ENCODE measurements around the gene HYLS1.

HYLS1 gene

DNA sequence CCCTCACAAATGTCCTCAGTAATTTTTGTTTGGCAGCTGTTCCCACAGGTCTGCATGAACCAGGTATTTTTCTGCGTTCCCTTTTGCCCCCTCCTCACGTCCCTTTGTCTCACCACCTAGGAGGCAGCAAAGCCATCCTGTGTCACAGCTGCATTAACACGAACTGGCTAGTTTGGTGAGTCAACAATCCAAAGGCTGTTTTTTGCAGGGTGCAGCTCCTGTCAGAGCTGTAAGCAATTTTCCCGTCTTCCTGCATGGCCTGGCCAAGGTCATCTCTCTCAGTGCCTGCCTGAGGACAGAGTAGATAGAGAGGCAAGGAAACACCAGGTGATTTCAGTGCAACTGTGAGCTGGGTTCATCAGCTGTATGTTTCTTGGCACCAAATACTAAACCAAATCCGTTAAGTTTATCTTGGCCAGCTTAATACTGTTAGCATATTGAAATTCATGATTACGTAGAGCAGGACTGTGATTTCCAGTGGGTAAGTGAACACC is 37.8 kb downstream of the HYLS1 start:
- TF ChIP-seq POLR2AphosphoS5 (IDR thresholded peaks at IDR 0.05; ENCODE audit: low read depth, low read length) (no peak), POLR2A (IDR thresholded peaks at IDR 0.05; ENCODE audit: low read depth, low read length) (no peak), TAF1 (IDR thresholded peaks at IDR 0.05; ENCODE audit: borderline replicate concordance, low read depth, low read length) (no peak)
- FAIRE-seq (no peak), DNase-seq (ENCODE audit: insufficient read length) (no peak)

DNA sequence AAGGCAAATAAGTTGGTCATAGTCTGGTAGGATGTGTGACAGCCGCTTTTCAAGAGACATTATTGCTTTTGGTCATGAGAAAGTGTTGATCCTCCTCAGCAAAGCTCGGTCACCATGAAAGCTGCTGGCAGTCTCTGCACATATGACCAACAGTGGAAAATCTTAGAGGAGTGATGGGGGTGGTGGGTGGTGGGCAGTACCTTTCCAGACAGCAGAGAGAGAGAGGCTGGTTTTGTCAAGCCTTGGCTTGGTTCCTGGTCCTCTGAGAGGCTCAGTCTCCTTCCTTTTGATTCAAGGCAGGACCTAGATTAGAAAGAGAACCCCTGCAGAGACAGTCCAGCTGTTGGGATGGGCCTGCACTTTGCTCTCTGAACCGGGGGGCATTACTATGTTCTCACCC is 38.3 kb downstream of the HYLS1 start:
- no peak for DNase-seq (ENCODE audit: insufficient read length)
- FAIRE-seq = no peak
- no peak for TF ChIP-seq POLR2AphosphoS5 (IDR thresholded peaks at IDR 0.05; ENCODE audit: low read depth, low read length)
- no peak for TF ChIP-seq TAF1 (IDR thresholded peaks at IDR 0.05; ENCODE audit: borderline replicate concordance, low read depth, low read length)
- no peak for TF ChIP-seq POLR2A (IDR thresholded peaks at IDR 0.05; ENCODE audit: low read depth, low read length)

DNA sequence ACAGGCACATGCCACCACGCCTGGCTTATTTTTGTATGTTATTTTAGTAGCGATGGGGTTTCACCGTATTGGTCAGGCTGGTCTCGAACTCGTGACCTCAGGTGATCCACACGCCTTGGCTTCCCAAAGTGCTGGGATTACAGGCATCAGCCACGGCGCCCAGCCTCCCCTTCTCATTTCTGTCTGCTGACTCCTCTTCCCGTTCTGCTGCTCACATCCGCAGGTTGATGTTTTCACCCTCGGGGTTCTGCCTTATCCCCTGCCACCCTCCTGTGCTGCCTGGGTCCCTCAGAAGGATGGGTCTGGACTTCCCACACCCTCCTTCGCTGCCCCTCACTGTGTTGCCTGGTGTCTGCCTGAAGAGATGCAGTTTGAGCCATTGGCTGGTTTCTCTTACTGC is 39.2 kb downstream of the HYLS1 start:
- TF ChIP-seq POLR2AphosphoS5 (IDR thresholded peaks at IDR 0.05; ENCODE audit: low read depth, low read length) (no peak), POLR2A (IDR thresholded peaks at IDR 0.05; ENCODE audit: low read depth, low read length) (no peak), TAF1 (IDR thresholded peaks at IDR 0.05; ENCODE audit: borderline replicate concordance, low read depth, low read length) (no peak)
- DNase-seq (ENCODE audit: insufficient read length) (no peak), FAIRE-seq (no peak)

DNA sequence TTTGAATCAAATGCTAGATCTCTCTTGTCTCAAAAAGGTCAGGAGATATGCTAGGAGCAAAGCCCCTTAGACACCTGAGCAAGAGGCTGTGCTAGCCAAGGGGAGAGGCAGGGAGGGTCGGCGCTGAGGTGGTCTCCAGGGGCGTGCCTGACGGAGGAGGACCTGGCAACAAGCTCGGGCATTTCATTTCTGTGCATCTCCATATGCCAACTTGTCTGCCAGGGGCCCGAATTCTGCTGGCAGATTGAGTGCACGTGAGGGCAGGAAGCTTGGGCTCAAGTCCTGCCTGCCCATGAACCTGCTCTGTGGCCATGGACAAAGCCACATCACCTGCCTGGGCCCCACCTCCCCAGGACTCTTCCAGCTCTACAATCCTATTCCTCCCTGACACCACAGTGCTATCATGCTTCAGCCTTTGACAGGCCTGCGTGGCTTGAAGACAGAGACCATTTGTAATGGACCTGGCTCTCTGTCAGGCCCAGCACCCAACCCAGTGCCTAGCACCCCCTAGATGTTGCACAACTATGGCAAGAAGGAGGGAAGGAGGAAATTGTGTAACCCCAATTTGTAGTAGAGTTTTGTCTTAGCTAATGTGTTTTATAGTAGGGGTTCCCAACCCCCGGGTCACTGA is 42.1 kb downstream of the HYLS1 start:
- no peak for FAIRE-seq
- TF ChIP-seq POLR2A (IDR thresholded peaks at IDR 0.05; ENCODE audit: low read depth, low read length) = no peak
- TF ChIP-seq POLR2AphosphoS5 (IDR thresholded peaks at IDR 0.05; ENCODE audit: low read depth, low read length) = no peak
- no peak for TF ChIP-seq TAF1 (IDR thresholded peaks at IDR 0.05; ENCODE audit: borderline replicate concordance, low read depth, low read length)
- DNase-seq (ENCODE audit: insufficient read length) = no peak

DNA sequence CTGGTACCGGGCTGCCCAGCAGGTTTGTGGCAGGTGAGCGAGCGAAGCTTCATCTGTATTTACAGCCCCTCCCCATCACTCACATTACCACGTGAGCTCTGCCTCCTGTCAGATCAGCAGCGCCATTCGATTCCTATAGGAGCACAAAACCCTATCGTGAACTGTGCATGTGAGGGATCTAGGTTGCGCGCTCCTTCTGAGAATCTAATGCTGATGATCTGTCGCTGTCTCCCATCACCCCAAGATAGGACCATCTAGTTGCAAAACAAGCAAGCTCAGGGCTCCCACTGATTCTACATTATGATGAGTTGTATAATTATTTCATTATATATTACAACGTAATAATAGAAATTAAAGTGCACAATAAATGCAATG is 42.6 kb downstream of the HYLS1 start:
- DNase-seq (ENCODE audit: insufficient read length) (no peak), FAIRE-seq (no peak)
- TF ChIP-seq POLR2A (IDR thresholded peaks at IDR 0.05; ENCODE audit: low read depth, low read length) (no peak), TAF1 (IDR thresholded peaks at IDR 0.05; ENCODE audit: borderline replicate concordance, low read depth, low read length) (no peak), POLR2AphosphoS5 (IDR thresholded peaks at IDR 0.05; ENCODE audit: low read depth, low read length) (no peak)

DNA sequence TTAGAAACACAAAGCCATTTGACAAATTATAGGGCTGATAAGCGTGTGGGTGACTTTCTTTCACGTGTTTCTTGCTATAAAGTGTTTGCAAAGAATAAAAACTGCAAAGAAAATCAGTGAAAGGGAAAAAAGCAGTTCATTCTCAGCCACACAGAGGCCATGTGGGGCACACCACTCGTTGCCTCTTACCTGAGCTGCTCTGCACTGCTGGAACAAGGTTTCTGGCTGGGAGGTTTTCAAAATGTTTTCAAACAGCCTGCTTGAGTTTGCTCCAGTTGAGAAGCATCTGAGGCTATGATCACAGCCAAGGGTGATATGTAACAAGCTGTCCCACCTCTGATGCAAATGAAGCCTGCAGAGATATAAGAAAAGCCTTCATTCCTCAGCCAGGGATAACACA is 43.6 kb downstream of the HYLS1 start:
- DNase-seq (ENCODE audit: insufficient read length) (no peak), FAIRE-seq (no peak)
- TF ChIP-seq POLR2AphosphoS5 (IDR thresholded peaks at IDR 0.05; ENCODE audit: low read depth, low read length) = no peak

DNA sequence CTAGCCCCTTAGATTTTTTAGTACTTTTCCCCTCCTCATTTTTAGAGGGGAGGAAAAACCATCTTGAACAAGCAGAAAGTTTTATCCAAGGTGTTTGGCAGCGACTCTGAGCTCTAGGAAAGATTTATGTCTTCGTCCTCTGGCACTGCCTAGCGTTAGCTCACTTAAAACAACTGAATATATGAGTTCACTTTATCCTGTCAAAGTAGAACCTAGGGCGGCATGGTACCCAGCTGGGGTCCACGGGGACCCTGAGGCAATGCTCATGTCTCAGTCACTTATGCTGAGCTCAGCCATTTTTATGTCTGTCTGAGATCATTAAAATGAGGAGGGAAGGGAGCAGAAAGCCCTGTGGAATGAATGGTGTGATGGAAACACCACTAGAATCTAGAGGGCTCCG is 44.2 kb downstream of the HYLS1 start:
- TF ChIP-seq POLR2AphosphoS5 (IDR thresholded peaks at IDR 0.05; ENCODE audit: low read depth, low read length) (no peak), TAF1 (IDR thresholded peaks at IDR 0.05; ENCODE audit: borderline replicate concordance, low read depth, low read length) (no peak), POLR2A (IDR thresholded peaks at IDR 0.05; ENCODE audit: low read depth, low read length) (no peak)
- no peak for FAIRE-seq

DNA sequence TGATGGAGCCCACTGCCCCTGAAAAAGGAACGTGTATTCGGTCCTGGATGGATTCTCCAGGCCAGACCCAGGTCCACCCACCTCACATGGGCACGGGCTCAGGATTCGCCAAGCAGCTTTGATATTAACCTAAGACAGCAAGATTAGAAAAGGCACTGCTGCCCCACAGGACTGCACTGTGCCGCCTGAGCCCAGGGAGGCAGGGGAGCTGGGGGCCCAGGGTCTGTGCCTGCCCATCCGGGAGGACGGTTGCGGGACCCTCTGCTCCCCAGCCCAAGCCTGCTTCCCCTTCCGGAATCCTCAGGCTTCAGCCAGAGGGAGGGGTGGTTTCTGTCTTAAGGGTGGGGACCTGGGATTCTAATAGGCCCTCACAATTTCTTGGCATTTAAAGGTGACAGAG is 44.8 kb downstream of the HYLS1 start:
- DNase-seq (ENCODE audit: insufficient read length) = no peak
- TF ChIP-seq POLR2A (IDR thresholded peaks at IDR 0.05; ENCODE audit: low read depth, low read length) (no peak), POLR2AphosphoS5 (IDR thresholded peaks at IDR 0.05; ENCODE audit: low read depth, low read length) (no peak), TAF1 (IDR thresholded peaks at IDR 0.05; ENCODE audit: borderline replicate concordance, low read depth, low read length) (no peak)
- no peak for FAIRE-seq

More for the DNA sequence above, 44.2 kb downstream of the HYLS1 start:
- no peak for DNase-seq (ENCODE audit: insufficient read length)

DNA sequence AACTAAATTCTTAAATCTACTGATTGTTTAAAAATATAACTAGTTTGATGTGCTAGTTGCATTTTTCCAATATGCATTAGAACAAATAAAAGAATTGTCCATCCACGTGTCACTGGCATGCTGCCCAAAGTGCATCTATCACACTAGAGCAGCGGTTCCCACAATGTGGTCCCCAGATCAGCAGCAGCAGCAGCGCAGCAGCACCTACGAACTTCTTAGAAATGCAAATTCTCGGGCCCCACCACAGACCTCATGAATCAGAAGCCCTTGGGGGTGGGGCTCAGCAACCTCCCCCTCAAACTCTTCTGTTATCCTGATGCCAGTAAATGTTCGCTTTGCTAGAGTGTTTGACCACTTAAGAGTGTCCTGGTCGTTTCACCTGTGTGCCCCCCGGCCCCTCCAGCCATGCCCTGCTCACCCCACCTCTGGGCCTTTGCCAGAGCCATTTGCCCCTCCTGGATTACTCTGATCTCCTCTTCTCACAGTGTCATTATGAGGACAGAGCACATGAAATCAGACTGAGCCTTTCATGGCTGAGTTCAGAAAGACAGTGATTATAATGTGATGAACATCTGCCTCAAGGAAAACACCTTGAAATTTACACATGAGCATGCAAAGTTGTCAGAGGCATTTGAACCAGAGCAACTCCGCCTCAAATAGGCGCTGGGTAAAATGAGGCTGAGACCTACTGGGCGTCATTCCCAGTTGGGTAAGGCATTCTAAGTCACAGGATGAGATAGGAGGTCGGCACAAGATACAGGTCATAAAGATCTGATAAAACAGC is 45.8 kb downstream of the HYLS1 start:
- FAIRE-seq (no peak), DNase-seq (ENCODE audit: insufficient read length) (no peak)
- TF ChIP-seq TAF1 (IDR thresholded peaks at IDR 0.05; ENCODE audit: borderline replicate concordance, low read depth, low read length) (no peak), POLR2A (IDR thresholded peaks at IDR 0.05; ENCODE audit: low read depth, low read length) (no peak)

DNA sequence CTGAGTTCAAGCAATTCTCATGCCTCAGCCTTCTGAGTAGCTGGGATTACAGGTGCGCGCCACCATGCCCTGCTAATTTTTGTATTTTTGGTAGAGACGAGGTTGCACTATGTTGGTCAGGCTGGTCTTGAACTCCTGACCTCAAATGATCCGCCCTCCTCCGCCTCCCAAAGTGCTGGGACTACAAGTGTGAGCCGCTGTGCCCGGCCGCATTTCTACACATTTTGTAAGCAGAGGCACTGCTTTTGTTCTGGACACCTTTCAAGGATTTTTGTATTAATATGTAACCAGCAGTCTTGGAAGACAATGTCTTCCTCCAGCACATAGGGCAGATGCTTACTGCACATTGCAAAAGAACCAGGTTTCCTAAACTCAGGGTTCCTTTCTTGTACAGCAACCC is 47.0 kb downstream of the HYLS1 start:
- no peak for FAIRE-seq
- TF ChIP-seq POLR2AphosphoS5 (IDR thresholded peaks at IDR 0.05; ENCODE audit: low read depth, low read length) (no peak), POLR2A (IDR thresholded peaks at IDR 0.05; ENCODE audit: low read depth, low read length) (no peak), TAF1 (IDR thresholded peaks at IDR 0.05; ENCODE audit: borderline replicate concordance, low read depth, low read length) (no peak)
- DNase-seq (ENCODE audit: insufficient read length) = no peak

DNA sequence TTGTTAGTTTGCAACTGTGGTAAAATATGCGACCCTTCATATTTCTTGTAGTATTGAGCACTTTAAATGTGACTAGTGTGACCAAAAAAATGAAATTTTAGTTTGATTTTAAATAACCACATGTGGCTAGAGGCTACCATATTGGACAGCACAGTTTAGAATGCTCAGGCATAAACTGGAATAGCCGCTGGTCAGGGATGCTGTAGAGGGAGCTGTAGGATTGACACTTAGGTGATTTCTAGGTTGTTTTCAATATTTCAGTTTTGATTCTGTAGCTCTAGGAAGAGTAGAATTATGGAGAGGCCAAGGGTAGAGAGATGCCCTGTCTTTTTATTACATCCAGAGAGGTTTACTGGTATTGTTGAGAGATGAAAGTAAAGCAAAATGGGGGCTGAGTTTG is 47.6 kb downstream of the HYLS1 start:
- FAIRE-seq (no peak), DNase-seq (ENCODE audit: insufficient read length) (no peak)
- no peak for TF ChIP-seq TAF1 (IDR thresholded peaks at IDR 0.05; ENCODE audit: borderline replicate concordance, low read depth, low read length)
- TF ChIP-seq POLR2A (IDR thresholded peaks at IDR 0.05; ENCODE audit: low read depth, low read length) = no peak
- no peak for TF ChIP-seq POLR2AphosphoS5 (IDR thresholded peaks at IDR 0.05; ENCODE audit: low read depth, low read length)

DNA sequence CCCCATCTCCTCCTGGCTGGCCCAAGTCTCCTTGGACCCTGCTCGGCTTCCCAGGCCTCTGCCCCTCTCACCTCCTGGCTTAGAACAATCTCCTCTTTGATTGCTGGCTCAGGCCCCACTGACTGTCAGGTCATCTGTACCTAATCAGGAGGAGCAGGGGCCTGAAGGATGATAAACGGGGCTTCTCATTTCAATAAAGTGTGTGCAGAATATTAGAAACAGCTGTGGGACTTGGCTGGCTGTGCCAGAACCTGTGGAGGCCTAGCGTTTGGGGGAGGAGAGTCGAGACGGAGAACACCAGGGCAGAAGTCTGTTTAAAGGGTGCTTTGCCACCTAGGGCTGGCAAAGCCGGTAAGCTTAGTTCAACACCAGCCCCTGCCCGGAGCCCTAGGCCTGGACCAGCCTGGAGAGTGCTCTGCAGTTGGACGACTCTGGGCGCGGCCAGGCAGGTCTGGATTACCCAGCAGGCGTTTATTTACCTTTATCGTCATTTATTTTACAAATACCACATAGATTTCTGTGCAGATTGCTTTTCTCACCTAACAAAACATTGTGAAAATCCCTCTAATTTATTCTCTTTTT is 48.2 kb downstream of the HYLS1 start:
- FAIRE-seq (no peak), DNase-seq (ENCODE audit: insufficient read length) (no peak)
- TF ChIP-seq TAF1 (IDR thresholded peaks at IDR 0.05; ENCODE audit: borderline replicate concordance, low read depth, low read length) (no peak), POLR2A (IDR thresholded peaks at IDR 0.05; ENCODE audit: low read depth, low read length) (no peak), POLR2AphosphoS5 (IDR thresholded peaks at IDR 0.05; ENCODE audit: low read depth, low read length) (no peak)
